Fibroblast of skin of right quadriceps (primary cell): Measurements from ENCODE around the gene TKT.

Source experiments
- DNase-seq: peaks from one replicate; pipeline ENCODE4 v3.0.0-alpha.2; 2013

Gene TKT

GRCh38 chr3:53238886-53239285 lies 16.9 kb downstream of the TKT start:
- no peak for DNase-seq

DNA sequence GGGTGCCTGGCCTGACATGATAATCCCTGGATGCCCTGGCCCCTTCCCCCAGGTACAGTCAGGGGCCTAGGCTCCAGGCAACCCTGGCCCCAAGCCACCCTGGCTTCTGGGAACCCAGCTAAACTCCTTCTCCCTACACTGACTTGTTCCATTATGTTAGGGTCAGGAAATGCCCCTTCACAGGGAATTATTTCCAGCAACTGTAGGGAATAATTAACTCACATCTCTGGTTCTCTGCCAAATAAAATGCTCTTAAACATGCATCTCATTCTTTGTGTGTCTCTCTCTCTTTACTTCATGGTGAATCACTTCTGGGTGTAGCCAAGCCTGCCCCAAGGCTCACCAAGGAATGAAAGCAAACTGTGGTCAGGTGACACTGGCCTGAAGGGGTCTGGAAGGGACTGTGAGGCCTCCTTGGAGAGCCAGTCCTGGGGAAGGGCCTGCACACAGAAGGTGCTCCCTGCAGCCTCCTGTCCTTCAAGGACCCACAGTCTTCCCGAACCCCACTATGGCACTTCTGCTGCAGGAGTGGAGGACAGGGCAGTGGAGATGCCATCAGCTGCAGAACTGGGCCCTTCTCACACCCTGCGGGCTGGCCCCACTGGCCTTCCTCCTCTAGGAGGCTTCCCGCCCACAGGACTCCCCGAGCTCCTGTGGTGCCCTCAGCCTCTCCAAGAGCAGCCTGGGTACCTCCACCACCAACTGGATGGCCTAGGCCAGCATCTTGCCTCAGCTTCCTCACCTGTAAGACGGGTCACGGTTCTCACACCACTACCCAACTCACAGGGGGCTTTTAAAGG lies 17.6 kb downstream of the TKT start:
- DNase-seq, result peak; percentile 95

DNA sequence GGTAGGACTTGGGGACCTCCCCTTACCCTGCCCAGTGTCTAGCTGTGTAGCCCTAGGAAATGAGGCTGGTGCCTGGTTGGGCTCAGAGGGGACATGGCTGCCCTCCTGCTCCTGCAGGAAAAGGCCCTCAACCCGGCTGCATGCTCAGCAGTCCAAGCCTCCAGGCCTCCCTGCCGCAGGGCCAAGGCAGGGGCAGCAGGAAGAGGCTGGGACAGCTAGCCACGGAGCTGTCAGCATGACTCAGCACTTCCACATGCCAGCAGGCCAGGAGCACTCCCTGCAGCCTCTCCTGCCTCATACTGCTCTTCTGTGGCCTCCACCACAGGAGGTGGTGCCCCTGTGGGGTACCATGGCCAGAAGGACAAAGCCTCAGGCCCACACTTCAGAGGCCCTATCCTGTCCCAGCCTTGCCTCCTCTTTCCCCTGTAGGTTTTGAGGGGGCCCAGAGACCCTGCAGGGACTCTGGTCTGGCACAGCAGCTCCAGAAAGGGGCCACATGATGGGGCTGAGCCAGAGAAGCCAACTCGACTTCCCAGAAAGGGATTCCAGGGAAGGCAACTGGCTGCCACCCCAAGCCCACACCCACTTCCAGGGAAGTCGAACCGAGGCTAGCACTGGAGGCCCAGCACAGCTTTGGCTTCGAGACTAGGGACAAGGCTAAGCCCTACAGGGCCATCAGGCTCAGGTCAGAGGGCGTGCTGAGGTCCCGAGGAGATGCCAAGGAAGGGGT lies 19.5 kb downstream of the TKT start:
- peak; percentile 81 for DNase-seq

DNA sequence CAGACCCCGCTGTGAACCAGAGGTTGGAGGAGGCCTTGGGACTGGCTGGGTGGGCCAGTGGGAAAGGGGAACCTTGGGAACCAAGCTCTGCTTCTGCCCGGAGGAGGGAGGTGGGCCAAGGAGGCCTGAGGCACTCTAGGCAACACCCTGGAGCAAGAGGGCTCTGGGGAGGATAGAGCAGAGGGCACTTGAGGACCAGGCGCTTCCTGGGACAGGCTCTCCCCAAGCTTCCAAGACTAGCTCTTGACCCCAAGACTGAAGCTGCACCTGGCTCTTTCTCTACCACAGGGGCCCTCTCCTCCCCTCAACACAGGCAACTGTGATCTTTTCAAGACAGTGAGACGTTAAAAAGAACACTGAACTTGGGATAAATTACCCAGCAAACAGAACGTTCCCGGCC lies 20.3 kb downstream of the TKT start:
- DNase-seq, result no peak

- no peak for DNase-seq
These were observed 21.0 kb downstream of the TKT start for GRCh38 chr3:53234841-53235232.

GRCh38 chr3:53234130-53234840 lies 21.5 kb downstream of the TKT start:
- DNase-seq, result no peak

DNA sequence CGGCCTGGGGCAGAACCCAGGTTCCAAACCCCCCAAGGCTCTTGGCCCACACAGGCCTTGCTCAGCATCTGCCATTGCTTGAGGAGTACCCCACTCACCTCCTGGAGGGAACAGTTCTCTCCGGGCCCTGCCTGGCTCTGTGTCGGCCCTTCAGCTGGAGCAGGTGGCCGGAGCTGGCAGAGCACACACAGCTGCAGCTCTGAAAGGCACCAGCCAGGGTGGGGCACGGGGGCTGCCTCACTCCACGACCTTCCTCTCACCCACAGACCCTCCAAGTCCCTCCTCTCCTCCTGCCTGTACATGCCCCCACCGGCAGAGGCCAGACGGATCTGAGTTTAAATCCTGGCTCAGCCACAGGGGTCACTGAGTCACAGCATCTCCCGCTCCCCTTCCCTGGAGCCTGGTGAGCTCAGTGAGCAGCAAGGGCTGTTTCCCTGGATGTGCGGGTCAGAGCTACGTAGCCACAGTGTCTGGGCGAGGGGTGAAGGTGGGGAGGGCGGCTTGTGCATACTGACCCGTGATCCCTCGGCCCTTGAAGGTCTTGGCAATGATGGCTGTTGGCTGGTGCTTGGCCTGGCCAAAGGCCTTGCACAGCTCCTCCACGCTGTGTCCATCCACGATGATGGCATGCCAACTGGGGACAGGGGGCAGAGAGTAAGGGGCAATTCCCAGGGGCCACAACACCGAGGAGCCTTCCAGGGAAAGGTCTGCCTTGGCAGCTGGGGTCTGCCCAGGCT lies 23.0 kb downstream of the TKT start:
- DNase-seq, result no peak

DNA sequence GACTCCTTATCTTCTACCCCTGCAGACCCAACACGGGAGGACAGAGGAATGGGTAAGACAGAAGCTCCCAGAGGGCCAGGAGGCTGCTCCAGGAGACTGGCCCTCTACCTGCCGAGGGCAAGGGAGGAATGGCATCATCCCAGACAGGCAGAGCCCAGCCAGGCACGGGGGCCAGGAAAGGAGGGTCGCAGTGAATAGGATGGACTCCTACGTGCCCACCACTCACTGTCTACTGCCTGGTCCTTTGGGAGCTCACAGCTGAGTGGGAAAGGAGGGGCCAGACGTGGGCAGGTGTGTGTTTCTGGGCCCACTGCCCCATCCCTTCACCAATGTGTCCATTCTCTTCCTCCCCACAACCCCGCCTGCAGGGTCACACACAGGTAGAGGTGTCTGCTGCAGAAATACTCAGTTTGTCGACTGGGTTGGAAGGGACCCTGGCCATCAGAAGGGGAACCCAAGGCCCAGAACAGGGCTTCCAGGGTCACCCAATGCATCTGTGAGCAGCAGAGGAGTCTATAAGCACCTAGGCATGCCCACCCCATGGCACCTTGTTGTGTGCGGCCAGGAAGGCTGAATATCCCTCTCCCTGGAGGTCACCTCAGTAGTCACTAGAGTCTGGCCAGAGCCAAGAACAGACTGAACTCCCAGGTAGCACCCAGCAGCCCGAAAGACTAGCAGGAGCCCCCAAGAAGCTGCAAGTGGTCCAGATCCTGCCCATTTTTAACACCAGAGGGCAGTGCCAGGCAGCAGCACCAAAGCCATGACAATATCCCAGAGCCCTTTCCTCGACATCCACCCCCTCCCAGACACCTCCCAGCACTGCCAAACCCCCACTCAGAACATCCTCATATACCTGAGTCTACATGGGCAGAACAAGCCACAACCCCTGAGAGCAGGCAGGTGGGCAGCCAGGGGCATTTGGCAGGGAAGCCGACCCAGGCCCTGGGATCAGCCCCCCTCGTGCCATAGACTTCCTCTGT lies 24.0 kb downstream of the TKT start:
- no peak for DNase-seq

- DNase-seq, result no peak
These were observed 25.0 kb downstream of the TKT start for GRCh38 chr3:53230789-53231188.

DNA sequence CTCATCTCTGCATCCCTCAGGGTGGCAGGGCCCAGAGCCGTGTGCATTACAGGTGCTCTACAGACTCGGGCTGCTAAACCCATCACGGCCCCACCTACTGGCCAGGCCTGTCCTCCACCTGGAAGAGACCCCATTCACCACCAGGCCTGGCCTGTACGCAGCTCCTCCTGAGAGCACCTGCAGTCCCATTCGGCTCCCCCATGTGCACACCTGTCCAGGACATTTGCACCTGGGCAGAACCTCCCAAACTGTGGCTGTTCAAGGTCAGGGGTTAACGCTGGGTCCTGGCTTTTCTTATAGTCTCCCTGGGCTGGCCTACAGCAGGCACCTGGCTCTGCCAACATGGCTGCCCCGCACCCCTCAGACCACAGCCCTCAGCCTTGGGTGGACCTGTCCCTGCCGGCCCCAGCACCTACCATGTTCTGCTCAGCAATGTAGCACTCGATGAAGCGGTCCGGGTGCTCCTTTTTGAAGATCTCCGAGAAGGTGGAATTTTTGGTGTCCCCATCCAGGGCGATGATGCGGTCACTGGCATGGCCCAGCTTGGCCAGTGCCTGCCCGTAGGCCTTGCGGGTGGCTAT lies 25.7 kb downstream of the TKT start:
- no peak for DNase-seq

DNA sequence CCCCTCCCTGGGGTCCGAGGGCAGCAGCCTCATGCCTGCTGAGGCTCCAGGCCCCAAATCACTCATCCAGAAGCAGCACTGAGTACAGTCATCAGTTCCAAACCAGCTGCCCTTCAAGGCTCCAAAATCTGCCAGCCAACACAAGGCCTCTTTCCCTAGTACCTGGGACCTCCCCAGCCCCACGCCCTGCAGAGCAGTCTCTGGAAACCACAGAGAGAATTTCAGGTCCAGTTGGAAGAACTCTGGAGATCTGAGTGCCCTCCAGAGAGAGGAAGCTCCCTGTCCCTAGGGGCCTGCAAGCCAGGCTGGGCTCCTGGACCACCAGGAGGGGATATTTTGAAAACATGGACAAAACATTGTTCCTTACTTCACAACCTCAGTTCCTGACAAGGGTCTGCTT lies 26.2 kb downstream of the TKT start:
- DNase-seq, result no peak

- DNase-seq, result no peak
These were observed 26.7 kb downstream of the TKT start for GRCh38 chr3:53229171-53229570.

DNA sequence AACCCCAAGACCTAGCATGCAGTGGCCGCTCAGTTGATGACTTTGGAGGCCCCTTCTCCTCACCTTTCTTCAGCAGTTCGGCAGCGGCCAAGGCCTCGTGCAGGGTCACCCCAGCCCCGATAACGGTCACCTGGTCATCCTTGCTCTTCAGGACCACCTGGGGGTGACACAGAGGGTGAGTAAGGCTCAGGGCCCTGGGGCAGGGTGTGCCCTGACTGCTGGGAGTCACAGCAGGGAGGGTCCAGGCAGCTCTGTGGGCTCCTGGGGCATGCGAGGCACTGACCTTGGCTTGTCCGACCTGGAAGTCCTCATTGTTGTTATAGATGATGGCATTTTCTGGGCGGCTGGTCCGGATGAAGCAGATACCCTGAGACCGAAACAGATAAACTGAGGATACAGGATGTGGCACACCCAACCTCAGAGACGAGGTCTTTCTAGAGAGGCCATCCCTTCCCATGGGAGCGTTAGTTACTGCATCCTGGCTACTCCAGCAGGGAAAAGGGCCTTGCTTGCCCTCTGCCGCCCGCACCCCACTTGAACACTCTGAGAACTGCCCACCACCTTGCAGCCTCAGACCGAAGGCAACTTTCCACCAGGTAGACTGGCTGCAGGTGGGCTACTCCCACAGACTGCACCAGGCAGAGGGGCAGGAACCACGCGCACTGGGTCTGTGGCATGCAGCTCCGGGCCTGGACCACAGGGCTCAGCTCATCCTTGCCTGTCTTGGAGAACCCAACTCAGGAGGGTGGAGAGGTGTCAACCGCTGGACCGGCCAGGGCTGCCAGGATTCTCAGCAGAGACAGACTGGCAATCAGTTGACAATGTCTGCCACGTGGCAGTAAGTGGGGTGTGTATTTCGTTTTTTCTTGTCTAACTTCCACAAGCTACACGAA lies 27.6 kb downstream of the TKT start:
- DNase-seq, result no peak

- DNase-seq, result no peak
These were observed 28.9 kb downstream of the TKT start for GRCh38 chr3:53226841-53227407.

DNA sequence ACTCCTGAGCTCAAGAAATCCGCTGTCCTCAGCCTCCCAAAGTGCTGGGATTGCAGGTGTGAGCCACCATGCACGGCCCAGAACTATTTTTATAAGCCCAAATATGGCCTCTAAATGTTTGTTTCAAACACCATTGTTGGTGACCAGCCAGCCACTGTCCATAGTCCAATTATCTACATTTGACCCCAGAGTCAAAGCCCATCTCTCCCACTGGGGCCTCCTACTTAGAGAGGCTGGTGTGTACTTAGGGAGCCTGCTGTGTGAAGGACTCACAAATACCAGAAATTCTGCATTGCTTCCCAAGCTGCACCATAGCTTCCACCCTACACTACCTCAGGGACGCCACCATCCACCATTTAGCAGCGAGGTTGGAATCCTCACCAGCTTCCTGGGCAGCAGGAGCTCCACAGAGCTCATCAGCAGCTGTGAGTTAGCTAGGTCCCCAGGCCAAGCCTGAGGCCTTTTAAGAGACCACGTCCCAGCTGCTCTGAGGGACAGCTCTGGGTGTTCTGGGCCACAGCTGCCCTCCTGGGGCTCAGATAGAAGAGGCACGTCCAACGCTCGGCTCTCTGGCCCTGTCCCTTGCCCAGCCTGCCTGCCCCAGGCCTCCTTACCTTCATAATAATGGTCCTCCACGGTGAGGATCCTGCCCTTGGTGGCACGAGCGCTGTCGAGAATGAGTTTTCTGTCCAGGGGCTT lies 29.5 kb downstream of the TKT start:
- no peak for DNase-seq

GRCh38 chr3:53225651-53226050 lies 30.2 kb downstream of the TKT start:
- DNase-seq, result no peak

DNA sequence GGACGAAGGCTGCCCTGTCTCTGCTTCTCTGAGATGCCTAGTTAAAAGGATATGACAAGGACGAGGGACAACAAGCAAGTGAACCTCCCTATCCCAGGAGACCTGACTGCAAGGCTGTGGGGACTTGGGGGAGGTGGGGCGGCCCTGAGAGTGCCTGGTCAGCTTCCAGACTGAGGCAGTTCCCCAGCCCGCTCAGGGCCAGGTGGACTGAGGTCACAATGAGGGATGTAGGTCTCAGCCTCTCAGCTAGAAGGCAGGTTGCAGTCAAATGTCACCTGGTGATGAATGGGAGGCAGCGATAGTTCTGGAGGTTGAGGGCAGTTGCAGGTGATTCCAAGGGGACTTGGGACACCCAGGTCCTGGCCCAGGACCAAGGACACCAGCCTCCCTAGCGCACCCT lies 30.6 kb downstream of the TKT start:
- DNase-seq, result no peak

GRCh38 chr3:53224536-53224935 lies 31.3 kb downstream of the TKT start:
- no peak for DNase-seq

GRCh38 chr3:53224026-53224425 lies 31.8 kb downstream of the TKT start:
- DNase-seq, result no peak
